SU-DHL-6 (cell line): ENCODE data around the gene SHKBP1.

Experiments used
- H2AFZ ChIP-seq: fragments of 200-600 bp; sonication (generic); 2 replicates; pipeline ENCODE4 v1.6.1; 2014; ENCODE audit warnings: low read depth, mild to moderate bottlenecking, moderate library complexity, mixed read lengths, antibody characterized with exemption, low read length; ENCODE audit not compliant: severe bottlenecking
- H3F3A ChIP-seq: fragments of 200-600 bp; shearing (Covaris generic); 2 replicates; pipeline ENCODE4 v1.6.0; 2016; ENCODE audit warnings: antibody characterized with exemption, mild to moderate bottlenecking; ENCODE audit not compliant: insufficient read depth
- H3K27ac ChIP-seq: fragments of 200-600 bp; sonication (generic); 2 replicates; pipeline ENCODE4 v1.5.1; 2016; ENCODE audit warnings: low read depth, mild to moderate bottlenecking, low read length, moderate library complexity, mixed read lengths
- H3K27me3 ChIP-seq: fragments of 200-600 bp; sonication (generic), shearing (Covaris generic); 2 replicates; pipeline ENCODE4 v1.6.0; 2014; ENCODE audit warnings: mild to moderate bottlenecking, low read length
- H3K36me3 ChIP-seq: fragments of 200-600 bp; sonication (generic); 2 replicates; pipeline ENCODE4 v1.6.1; 2014; ENCODE audit warnings: mild to moderate bottlenecking, low read length, mixed read lengths
- H3K4me2 ChIP-seq: fragments of 300-600, 200-600 bp; shearing (Covaris generic), sonication (generic); 2 replicates; pipeline ENCODE4 v1.6.0; 2014; ENCODE audit warnings: low read length, low read depth, mild to moderate bottlenecking; ENCODE audit not compliant: poor library complexity, severe bottlenecking
- H3K4me3 ChIP-seq: fragments of 200-600 bp; sonication (generic); 2 replicates; pipeline ENCODE4 v1.5.1; 2014; ENCODE audit warnings: antibody characterized with exemption, low read length, mild to moderate bottlenecking, mixed read lengths; ENCODE audit not compliant: insufficient read depth, poor library complexity, severe bottlenecking
- H3K79me2 ChIP-seq: fragments of 200-600 bp; sonication (generic); 2 replicates; pipeline ENCODE4 v1.6.1; 2014; ENCODE audit warnings: mild to moderate bottlenecking, low read length, moderate library complexity; ENCODE audit not compliant: insufficient read depth
- H3K9ac ChIP-seq: fragments of 200-600 bp; sonication (generic); 2 replicates; pipeline ENCODE4 v1.7.0; 2014; ENCODE audit warnings: mild to moderate bottlenecking, low read length
- H3K9me2 ChIP-seq: fragments of 200-600 bp; sonication (generic); replicated peaks from 2 replicates; pipeline ENCODE4 v1.6.1; 2014; ENCODE audit warnings: low read length; ENCODE audit not compliant: insufficient read depth
- H3K9me3 ChIP-seq: fragments of 200-600 bp; sonication (generic); 2 replicates; pipeline ENCODE4 v1.6.1; 2014; ENCODE audit warnings: low read length, mixed read lengths; ENCODE audit not compliant: insufficient read depth
- H4K20me1 ChIP-seq: fragments of 200-600 bp; sonication (generic); 2 replicates; pipeline ENCODE4 v1.6.1; 2014; ENCODE audit warnings: low read depth, mild to moderate bottlenecking, antibody characterized with exemption, low read length, moderate library complexity, mixed read lengths
- CTCF ChIP-seq: fragments of 200-600 bp; sonication (generic); IDR thresholded peaks from one replicate; pipeline ENCODE4 v1.5.1; 2017; ENCODE audit warnings: antibody characterized with exemption, mild to moderate bottlenecking, low read length, moderate library complexity; ENCODE audit not compliant: insufficient read depth, poor library complexity, severe bottlenecking
- EZH2phosphoT487 ChIP-seq: fragments of 200-600 bp; sonication (generic), shearing (Covaris generic); conservative IDR thresholded peaks from 2 replicates; pipeline ENCODE4 v1.6.1; 2018; ENCODE audit warnings: mild to moderate bottlenecking, antibody characterized with exemption, low read length, moderate library complexity, mixed read lengths

SHKBP1 gene

GRCh38 chr19:40616178-40616577 is 39.5 kb downstream of the SHKBP1 start:
- no peaks in the 10 kb centered on the region for H3K79me2 ChIP-seq
- no peaks in the 10 kb centered on the region for H4K20me1 ChIP-seq
- H3K4me3 ChIP-seq, result no peak overlapping the region
- no peaks in the 10 kb centered on the region for H3K27me3 ChIP-seq
- H3K9me3 ChIP-seq, result no peaks in the 10 kb centered on the region
- H3K36me3 ChIP-seq, result no peaks in the 10 kb centered on the region
- no peak overlapping the region for H3K27ac ChIP-seq
- H3K9me2 ChIP-seq, result no peaks in the 10 kb centered on the region
- no peak overlapping the region for H3K9ac ChIP-seq
- H3F3A ChIP-seq, result no peaks in the 10 kb centered on the region
- TF ChIP-seq EZH2phosphoT487, result no peak
- no peak for TF ChIP-seq CTCF
- H2AFZ ChIP-seq, result no peak overlapping the region
- no peak overlapping the region for H3K4me2 ChIP-seq

- Histone ChIP-seq H2AFZ (no peak overlapping the region), H3K27me3 (no peaks in the 10 kb centered on the region), H3K27ac (no peak overlapping the region), H3K4me3 (no peak overlapping the region), H3K9me2 (no peaks in the 10 kb centered on the region), H3K36me3 (no peaks in the 10 kb centered on the region), H3K4me2 (no peak overlapping the region), H3K9ac (no peak overlapping the region), H3F3A (no peaks in the 10 kb centered on the region), H4K20me1 (no peaks in the 10 kb centered on the region), H3K79me2 (no peaks in the 10 kb centered on the region), H3K9me3 (no peaks in the 10 kb centered on the region)
- TF ChIP-seq CTCF (no peak), EZH2phosphoT487 (no peak)
Observed at GRCh38 chr19:40616941-40617340, 40.3 kb downstream of the SHKBP1 start.

- no peaks in the 10 kb centered on the region for H3F3A ChIP-seq
- H3K4me3 ChIP-seq, result no peak overlapping the region
- no peak overlapping the region for H3K27ac ChIP-seq
- H3K79me2 ChIP-seq, result no peaks in the 10 kb centered on the region
- H3K4me2 ChIP-seq, result no peak overlapping the region
- no peaks in the 10 kb centered on the region for H3K9me3 ChIP-seq
- H2AFZ ChIP-seq, result no peak overlapping the region
- H4K20me1 ChIP-seq, result no peaks in the 10 kb centered on the region
- no peak overlapping the region for H3K9ac ChIP-seq
- H3K27me3 ChIP-seq, result no peaks in the 10 kb centered on the region
- no peaks in the 10 kb centered on the region for H3K9me2 ChIP-seq
- H3K36me3 ChIP-seq, result no peaks in the 10 kb centered on the region
- no peak for TF ChIP-seq EZH2phosphoT487
Observed at GRCh38 chr19:40617961-40618360, 41.3 kb downstream of the SHKBP1 start.

GRCh38 chr19:40619333-40620160 is 42.9 kb downstream of the SHKBP1 start:
- Histone ChIP-seq H3K27me3 (no peaks in the 10 kb centered on the region), H3K4me3 (no peak overlapping the region), H2AFZ (no peak overlapping the region), H3K9ac (no peak overlapping the region), H3K9me2 (no peaks in the 10 kb centered on the region), H3K36me3 (no peaks in the 10 kb centered on the region), H3K9me3 (no peaks in the 10 kb centered on the region), H3K4me2 (no peak overlapping the region), H3K79me2 (no peaks in the 10 kb centered on the region), H3F3A (no peaks in the 10 kb centered on the region), H4K20me1 (no peaks in the 10 kb centered on the region), H3K27ac (no peak overlapping the region)
- no peak for TF ChIP-seq CTCF
- TF ChIP-seq EZH2phosphoT487, result no peak
